ENCODE measurements around the gene ADGRV1. TPM values are rescaled to one million over a fixed set of nuclear protein-coding genes. Genes with fewer than 3 reads are reported as not detected.

Gene ADGRV1
- total and polyA plus RNA-seq, 9 of the 15 experiments (the other 6 are each of a cell fraction or from before 2014, with no cell fraction given) = 21.7 to 156 (median 58.2) TPM

GRCh38 chr5:90658620-90659019, 100.0 kb downstream of the ADGRV1 start (continued):
- TF ChIP-seq, protein P1, sequence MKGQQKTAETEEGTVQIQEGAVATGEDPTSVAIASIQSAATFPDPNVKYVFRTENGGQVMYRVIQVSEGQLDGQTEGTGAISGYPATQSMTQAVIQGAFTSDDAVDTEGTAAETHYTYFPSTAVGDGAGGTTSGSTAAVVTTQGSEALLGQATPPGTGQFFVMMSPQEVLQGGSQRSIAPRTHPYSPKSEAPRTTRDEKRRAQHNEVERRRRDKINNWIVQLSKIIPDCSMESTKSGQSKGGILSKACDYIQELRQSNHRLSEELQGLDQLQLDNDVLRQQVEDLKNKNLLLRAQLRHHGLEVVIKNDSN (CRISPR knock-in tag; IDR thresholded peaks at IDR 0.05) = no peak
- 0 out of 2 replicates have a peak, but pooled peaks have one; percentile 60 for TF ChIP-seq ZNF311 (CRISPR knock-in tag; IDR thresholded peaks at IDR 0.05)
- peak in 1 of 2 experiments; percentile 51; a peak in 1 of 4 replicates for TF ChIP-seq ETV6 (IDR thresholded peaks at IDR 0.05; ENCODE audit: borderline replicate concordance in 1 of 2, low read depth in 2 of 2, low read length in 1 of 2)
- TF ChIP-seq ETV6 (CRISPR knock-in tag; IDR thresholded peaks at IDR 0.05; ENCODE audit: borderline replicate concordance) = no peak
- peak; percentile 94 for TF ChIP-seq MTA2 (IDR thresholded peaks at IDR 0.05; ENCODE audit: low read depth)
- TF ChIP-seq ZNF354B (CRISPR knock-in tag; IDR thresholded peaks at IDR 0.05) = no peak
- TF ChIP-seq ARNT (IDR thresholded peaks at IDR 0.05) = peak; percentile 82 to 91
- TF ChIP-seq, protein P2, sequence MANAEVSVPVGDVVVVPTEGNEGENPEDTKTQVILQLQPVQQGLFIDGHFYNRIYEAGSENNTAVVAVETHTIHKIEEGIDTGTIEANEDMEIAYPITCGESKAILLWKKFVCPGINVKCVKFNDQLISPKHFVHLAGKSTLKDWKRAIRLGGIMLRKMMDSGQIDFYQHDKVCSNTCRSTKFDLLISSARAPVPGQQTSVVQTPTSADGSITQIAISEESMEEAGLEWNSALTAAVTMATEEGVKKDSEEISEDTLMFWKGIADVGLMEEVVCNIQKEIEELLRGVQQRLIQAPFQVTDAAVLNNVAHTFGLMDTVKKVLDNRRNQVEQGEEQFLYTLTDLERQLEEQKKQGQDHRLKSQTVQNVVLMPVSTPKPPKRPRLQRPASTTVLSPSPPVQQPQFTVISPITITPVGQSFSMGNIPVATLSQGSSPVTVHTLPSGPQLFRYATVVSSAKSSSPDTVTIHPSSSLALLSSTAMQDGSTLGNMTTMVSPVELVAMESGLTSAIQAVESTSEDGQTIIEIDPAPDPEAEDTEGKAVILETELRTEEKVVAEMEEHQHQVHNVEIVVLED (CRISPR knock-in tag; IDR thresholded peaks at IDR 0.05) = no peak
- TF ChIP-seq NCOA2 (IDR thresholded peaks at IDR 0.05; ENCODE audit: partially characterized antibody in 2 of 2) = peak in 1 of 2 experiments; percentile 32
- no peak for TF ChIP-seq CHCHD3 (CRISPR knock-in tag; IDR thresholded peaks at IDR 0.05)
- peak; percentile 96 for TF ChIP-seq NCOR1 (IDR thresholded peaks at IDR 0.05)
- peak; percentile 97 for TF ChIP-seq MEIS2 (IDR thresholded peaks at IDR 0.05; ENCODE audit: partially characterized antibody)
- no peak for TF ChIP-seq ZNF408 (CRISPR knock-in tag; IDR thresholded peaks at IDR 0.05; ENCODE audit: low read depth)
- peak; percentile 75; the same call in 1 of the 2 replicates for TF ChIP-seq ZNF589 (CRISPR knock-in tag; IDR thresholded peaks at IDR 0.05; ENCODE audit: low read depth)
- no peak for TF ChIP-seq MEF2A (IDR thresholded peaks at IDR 0.05; ENCODE audit: control insufficient read depth, low read depth, low read length)
- TF ChIP-seq GTF2F1 (IDR thresholded peaks at IDR 0.05; ENCODE audit: low read depth, low read length) = no peak
- TF ChIP-seq RBM39 (optimal IDR thresholded peaks at IDR 0.05; ENCODE audit: low read depth, low read length) = no peak
- TF ChIP-seq ZNF699 (CRISPR knock-in tag; IDR thresholded peaks at IDR 0.05; ENCODE audit: insufficient replicate concordance) = no peak
- TF ChIP-seq ZMIZ1 (IDR thresholded peaks at IDR 0.05; ENCODE audit: low read depth in 2 of 2, low read length in 2 of 2) = peak in 1 of 2 experiments; percentile 91; a peak in 2 of 4 replicates
- no peak for TF ChIP-seq ZC3H8 (IDR thresholded peaks at IDR 0.05)
- no peak for TF ChIP-seq SP2 (IDR thresholded peaks at IDR 0.05; ENCODE audit: extremely low read depth, low read depth, low read length, poor library complexity, severe bottlenecking)
- TF ChIP-seq ZNF324 (CRISPR knock-in tag; IDR thresholded peaks at IDR 0.05) = no peak
- no peak for TF ChIP-seq MXD1 (CRISPR knock-in tag; IDR thresholded peaks at IDR 0.05; ENCODE audit: borderline replicate concordance, poor library complexity, severe bottlenecking)
- TF ChIP-seq GATAD2A (IDR thresholded peaks at IDR 0.05) = peak; percentile 89; the same call in 1 of the 2 replicates
- TF ChIP-seq PTBP1 (IDR thresholded peaks at IDR 0.05; ENCODE audit: low read depth, low read length) = no peak

Measured in K562 (cell line).